Body of pancreas (tissue), 4 donors: ENCODE data around the gene ESYT2. TPM values are rescaled to one million over a fixed set of nuclear protein-coding genes. Genes with fewer than 3 reads are reported as not detected.

Experiments
- ATAC-seq: fragments of 150-250 bp; one replicate; pipeline ENCODE4 v1.9.1; 2016
- DNase-seq, 4 donors: peaks; one replicate each; pipeline ENCODE4 v3.0.0-alpha.2; 2019
- H3K27ac ChIP-seq, 4 donors: fragments of 200-600 bp; sonication (generic); 1 replicate in 3 of 4; 2 replicates in 1 of 4; pipeline versions ENCODE4 v1.5.1 to v1.6.1; 2016 to 2019; ENCODE audit warnings: mild to moderate bottlenecking in 1 of 4, mixed read lengths in 1 of 4, moderate library complexity in 1 of 4
- H3K27me3 ChIP-seq, 2 donors: fragments of 200-600 bp; sonication (generic); one replicate each; pipeline ENCODE4 v1.6.0; 2016; ENCODE audit warnings: mild to moderate bottlenecking in 1 of 2
- H3K36me3 ChIP-seq, 2 donors: fragments of 200-600 bp; sonication (generic); replicated peaks in 1 of 2; 2 replicates each; pipeline ENCODE4 v1.5.1; 2016; ENCODE audit warnings: low read depth in 2 of 2; ENCODE audit not compliant: insufficient read depth in 1 of 2
- H3K4me1 ChIP-seq: fragments of 200-600 bp; sonication (generic); one replicate; pipeline ENCODE4 v1.6.0; 2016
- H3K4me3 ChIP-seq, 2 donors: fragments of 200-600 bp; sonication (generic); 1 replicate in 1 of 2; 2 replicates in 1 of 2; pipeline ENCODE4 v1.5.1; 2016 to 2019
- H3K9me3 ChIP-seq, 3 donors: fragments of 200-600 bp; sonication (generic); 1 replicate in 2 of 3; 2 replicates in 1 of 3; pipeline ENCODE4 v1.5.1; 2016
- POLR2A ChIP-seq, 3 donors: fragments of 450-650 bp; IDR thresholded peaks; one replicate each; pipeline ENCODE4 v1.6.1; 2016; ENCODE audit warnings: antibody characterized with exemption in 3 of 3, mild to moderate bottlenecking in 2 of 3
- WGBS, 2 donors: methylation state at CpG; one replicate each; pipeline ENCODE4 v1.1.5; 2017; 5-methylcytosine and 5-hydroxymethylcytosine counted together
- intact Hi-C: fragments of 100-400 bp; cut with DNase I; formaldehyde crosslinking; loops from one replicate; pipeline ENCODE4 v1.15.1; 2023
- total RNA-seq, 2 donors: library from RNA; depleted of rRNA; stranded (reverse); fragments of >200 nt; gene quantifications; one replicate each; pipeline ENCODE4 v1.1.0, GENCODE V29; 2016
- TF ChIP-seq, protein P1 (sequence below), 7 experiments: fragments of 450-650 bp in 4 of 7; fragments of 200-600 bp in 3 of 7; sonication (generic) in 3 of 7; IDR thresholded peaks; one replicate each; pipeline ENCODE4 v1.5.1; 2016 to 2019; ENCODE audit warnings: antibody characterized with exemption in 7 of 7

Gene ESYT2
- total RNA-seq, 2 donors from 2014 or later, result 35.9 to 40.5 TPM

- ATAC-seq (no peak), DNase-seq (no peak)
- peaks cover 11% of the 10 kb centered on the region for H3K4me1 ChIP-seq
- WGBS, 2 donors, result 87 to 91% methylated on average over 10 of the region's 10 CpGs
- H3K27ac ChIP-seq, result no peak overlapping the region
- H3K36me3 ChIP-seq, result peaks cover 0 to 3% of the 10 kb centered on the region in 2 donors
- intact Hi-C loops, result no loop called here
- H3K4me3 ChIP-seq, result no peak overlapping the region
- no peaks in the 10 kb centered on the region for H3K27me3 ChIP-seq
- H3K9me3 ChIP-seq, result no peaks in the 10 kb centered on the region
- TF ChIP-seq, protein P1, sequence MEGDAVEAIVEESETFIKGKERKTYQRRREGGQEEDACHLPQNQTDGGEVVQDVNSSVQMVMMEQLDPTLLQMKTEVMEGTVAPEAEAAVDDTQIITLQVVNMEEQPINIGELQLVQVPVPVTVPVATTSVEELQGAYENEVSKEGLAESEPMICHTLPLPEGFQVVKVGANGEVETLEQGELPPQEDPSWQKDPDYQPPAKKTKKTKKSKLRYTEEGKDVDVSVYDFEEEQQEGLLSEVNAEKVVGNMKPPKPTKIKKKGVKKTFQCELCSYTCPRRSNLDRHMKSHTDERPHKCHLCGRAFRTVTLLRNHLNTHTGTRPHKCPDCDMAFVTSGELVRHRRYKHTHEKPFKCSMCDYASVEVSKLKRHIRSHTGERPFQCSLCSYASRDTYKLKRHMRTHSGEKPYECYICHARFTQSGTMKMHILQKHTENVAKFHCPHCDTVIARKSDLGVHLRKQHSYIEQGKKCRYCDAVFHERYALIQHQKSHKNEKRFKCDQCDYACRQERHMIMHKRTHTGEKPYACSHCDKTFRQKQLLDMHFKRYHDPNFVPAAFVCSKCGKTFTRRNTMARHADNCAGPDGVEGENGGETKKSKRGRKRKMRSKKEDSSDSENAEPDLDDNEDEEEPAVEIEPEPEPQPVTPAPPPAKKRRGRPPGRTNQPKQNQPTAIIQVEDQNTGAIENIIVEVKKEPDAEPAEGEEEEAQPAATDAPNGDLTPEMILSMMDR (IDR thresholded peaks at IDR 0.05), result no peak
- no peak for TF ChIP-seq POLR2A (IDR thresholded peaks at IDR 0.05)
These were observed 51.5 kb downstream of the ESYT2 start for GRCh38 chr7:158777793-158778192.

DNA sequence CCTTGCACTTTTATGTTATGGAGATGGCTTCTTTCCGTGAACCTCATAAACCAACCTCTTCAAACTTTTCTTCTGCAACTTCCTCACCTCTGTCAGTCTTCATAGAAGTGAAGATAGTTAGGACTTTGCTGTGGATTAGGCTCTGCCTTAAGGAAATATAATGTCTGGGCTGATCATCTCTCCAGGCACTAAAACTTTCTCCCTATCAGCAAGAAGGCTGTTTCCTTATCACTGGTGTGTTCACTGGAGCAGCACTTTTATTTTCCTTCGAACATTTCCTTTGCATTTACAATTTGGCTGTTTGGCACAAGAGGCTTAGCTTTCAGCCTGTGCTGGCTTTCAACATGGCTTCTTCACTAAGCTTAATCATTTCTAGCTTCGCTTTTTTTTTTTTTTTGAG is 52.8 kb downstream of the ESYT2 start:
- H3K27me3 ChIP-seq, result no peaks in the 10 kb centered on the region
- H3K9me3 ChIP-seq, result no peaks in the 10 kb centered on the region
- peaks cover 0 to 2% of the 10 kb centered on the region in 2 donors for H3K36me3 ChIP-seq
- DNase-seq, result no peak
- H3K27ac ChIP-seq, result no peak overlapping the region
- WGBS, 2 donors, result 93 to 98% methylated on average over 3 of the region's 3 CpGs
- TF ChIP-seq POLR2A (IDR thresholded peaks at IDR 0.05), result no peak
- TF ChIP-seq, protein P1 (IDR thresholded peaks at IDR 0.05), result no peak
- intact Hi-C loops, result no loop called here
- H3K4me3 ChIP-seq, result no peak overlapping the region
- ATAC-seq, result no peak
- H3K4me1 ChIP-seq, result peaks cover 11% of the 10 kb centered on the region

DNA sequence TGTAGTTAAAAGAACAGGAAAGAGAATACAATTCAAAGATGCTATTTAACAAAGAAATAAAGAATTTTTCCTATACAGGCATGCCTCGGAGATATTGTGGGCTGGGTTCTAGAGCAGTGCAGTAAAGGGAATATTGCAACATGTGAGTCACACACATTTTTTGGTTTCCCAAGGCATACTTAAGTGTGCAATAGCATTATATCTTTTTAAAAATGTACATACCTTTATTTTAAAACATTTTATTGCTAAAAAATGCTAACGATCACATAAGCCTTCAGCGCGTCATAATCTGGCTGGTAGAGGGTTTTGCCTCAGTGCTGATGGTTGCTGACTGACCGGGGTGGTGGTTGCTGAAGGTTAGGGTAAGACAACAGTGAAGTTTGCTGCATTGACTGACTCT is 54.4 kb downstream of the ESYT2 start:
- intact Hi-C loops, result no loop called here
- TF ChIP-seq, protein P1 (IDR thresholded peaks at IDR 0.05), result no peak
- no peak for TF ChIP-seq POLR2A (IDR thresholded peaks at IDR 0.05)
- no peaks in the 10 kb centered on the region for H3K9me3 ChIP-seq
- H3K4me1 ChIP-seq, result peaks cover 10% of the 10 kb centered on the region
- no peaks in the 10 kb centered on the region for H3K36me3 ChIP-seq
- no peak for ATAC-seq
- H3K27me3 ChIP-seq, result no peaks in the 10 kb centered on the region
- no peak overlapping the region for H3K4me3 ChIP-seq
- DNase-seq, result no peak
- H3K27ac ChIP-seq, result no peak overlapping the region
- WGBS, 2 donors, result 95 to 96% methylated on average over 5 of the region's 5 CpGs

DNA sequence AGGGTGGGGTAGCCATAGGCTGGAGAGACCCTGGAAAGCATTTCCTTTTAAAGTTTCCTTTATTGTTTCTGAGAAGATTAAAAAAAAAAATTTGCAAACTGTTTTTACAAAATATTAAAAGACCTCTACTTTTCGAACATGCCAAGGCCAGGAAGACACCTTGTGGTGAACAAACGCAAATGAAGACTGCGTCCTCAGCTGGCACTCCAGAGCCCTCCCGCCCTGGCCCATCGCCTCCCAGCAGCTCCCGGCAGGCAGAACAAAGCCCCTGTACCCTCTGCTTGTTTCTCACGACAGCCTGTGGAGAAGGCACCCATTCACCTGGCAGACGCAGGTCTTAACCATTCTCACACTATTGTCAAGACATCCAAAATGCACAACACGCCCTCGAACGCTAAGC is 56.4 kb downstream of the ESYT2 start:
- Histone ChIP-seq H3K4me3 (no peak overlapping the region), H3K9me3 (no peaks in the 10 kb centered on the region), H3K27me3 (no peaks in the 10 kb centered on the region), H3K27ac (no peak overlapping the region), H3K4me1 (no peaks in the 10 kb centered on the region), H3K36me3 (no peaks in the 10 kb centered on the region)
- ATAC-seq (no peak), DNase-seq (no peak)
- 85 to 86% methylated on average over 11 of the region's 11 CpGs for WGBS, 2 donors
- intact Hi-C loops, result no loop called here
- no peak for TF ChIP-seq POLR2A (IDR thresholded peaks at IDR 0.05)

GRCh38 chr7:158771213-158771834 is 58.0 kb downstream of the ESYT2 start:
- no peaks in the 10 kb centered on the region for H3K4me1 ChIP-seq
- intact Hi-C loops, result no loop called here
- H3K27me3 ChIP-seq, result no peaks in the 10 kb centered on the region
- no peaks in the 10 kb centered on the region for H3K36me3 ChIP-seq
- ATAC-seq (no peak), DNase-seq (no peak)
- H3K27ac ChIP-seq, result no peak overlapping the region
- no peak overlapping the region for H3K4me3 ChIP-seq
- TF ChIP-seq, protein P1 (IDR thresholded peaks at IDR 0.05), result no peak
- no peak for TF ChIP-seq POLR2A (IDR thresholded peaks at IDR 0.05)
- H3K9me3 ChIP-seq, result no peaks in the 10 kb centered on the region
- WGBS, 2 donors, result 94 to 96% methylated on average over 16 of the region's 16 CpGs
